HepG2 (cell line): Measurements from ENCODE around the gene FGD4. TPM values are rescaled to one million over a fixed set of nuclear protein-coding genes. Genes with fewer than 3 reads are reported as not detected.

Source experiments
- BATF2 ChIP-seq: sonication (generic); formaldehyde crosslinking; IDR thresholded peaks from 2 replicates; pipeline ENCODE4 v1.8.0; 2022; ENCODE audit warnings: mild to moderate bottlenecking, missing genetic modification reagents, moderate library complexity
- GTF3A ChIP-seq: sonication (generic); formaldehyde crosslinking; conservative IDR thresholded peaks from 2 replicates; pipeline ENCODE4 v1.4.0; 2020; ENCODE audit warnings: mild to moderate bottlenecking, missing genetic modification reagents
- HNRNPL ChIP-seq: fragments of 200-400 bp; formaldehyde crosslinking; IDR thresholded peaks from 2 replicates; pipeline ENCODE4 v1.6.1; 2017; ENCODE audit warnings: mild to moderate bottlenecking, low read depth, low read length
- MEF2D ChIP-seq: sonication (generic); formaldehyde crosslinking; IDR thresholded peaks from 2 replicates; pipeline ENCODE4 v1.5.1; 2020; ENCODE audit warnings: mild to moderate bottlenecking, missing genetic modification reagents
- NR3C1 ChIP-seq: sonication (generic); formaldehyde crosslinking; IDR thresholded peaks from 2 replicates; pipeline ENCODE4 v1.4.0; 2020; ENCODE audit warnings: missing genetic modification reagents
- PITX1 ChIP-seq: sonication (generic); formaldehyde crosslinking; IDR thresholded peaks from 2 replicates; pipeline ENCODE4 v1.5.1; 2020; ENCODE audit warnings: mild to moderate bottlenecking, missing genetic modification reagents
- PRPF4 ChIP-seq: fragments of 200-400 bp; formaldehyde crosslinking; IDR thresholded peaks from 2 replicates; pipeline ENCODE4 v1.6.1; 2016; ENCODE audit warnings: low read length, low read depth; ENCODE audit not compliant: poor library complexity, severe bottlenecking
- PTBP1 ChIP-seq: fragments of 200-400 bp; formaldehyde crosslinking; IDR thresholded peaks from 2 replicates; pipeline ENCODE4 v1.6.1; 2018; ENCODE audit warnings: low read length, low read depth; ENCODE audit not compliant: poor library complexity, severe bottlenecking
- SALL1 ChIP-seq: sonication (generic); formaldehyde crosslinking; IDR thresholded peaks from 2 replicates; pipeline ENCODE4 v1.8.0; 2022; ENCODE audit warnings: mild to moderate bottlenecking, missing genetic modification reagents
- ZFP36L1 ChIP-seq: sonication (generic); formaldehyde crosslinking; IDR thresholded peaks from 2 replicates; pipeline ENCODE4 v1.8.0; 2022; ENCODE audit warnings: mild to moderate bottlenecking, missing genetic modification reagents, moderate library complexity
- ZFP37 ChIP-seq: sonication (generic); formaldehyde crosslinking; IDR thresholded peaks from 2 replicates; pipeline ENCODE4 v1.4.0; 2020; ENCODE audit warnings: missing genetic modification reagents, borderline replicate concordance
- ZFY ChIP-seq: sonication (generic); formaldehyde crosslinking; IDR thresholded peaks from 2 replicates; pipeline ENCODE4 v1.4.0; 2020; ENCODE audit warnings: missing genetic modification reagents
- ZNF143 ChIP-seq: sonication (generic); formaldehyde crosslinking; IDR thresholded peaks from 2 replicates; pipeline ENCODE4 v1.4.0; 2020; ENCODE audit warnings: missing genetic modification reagents
- ZNF205 ChIP-seq: IDR thresholded peaks from 2 replicates; pipeline ENCODE4 v1.6.1; 2018; ENCODE audit warnings: missing biosample characterization, missing genetic modification reagents
- ZNF431 ChIP-seq: sonication (generic); formaldehyde crosslinking; IDR thresholded peaks from 2 replicates; pipeline ENCODE4 v1.9.0; 2022; ENCODE audit warnings: missing genetic modification reagents, low read depth, mild to moderate bottlenecking, borderline replicate concordance
- ZNF597 ChIP-seq: sonication (generic); formaldehyde crosslinking; IDR thresholded peaks from 2 replicates; pipeline ENCODE4 v1.5.0; 2020; ENCODE audit warnings: missing genetic modification reagents
- ZNF7 ChIP-seq: IDR thresholded peaks from 2 replicates; pipeline ENCODE4 v1.6.1; 2016; ENCODE audit warnings: missing biosample characterization, missing genetic modification reagents
- ZNF776 ChIP-seq: sonication (generic); formaldehyde crosslinking; IDR thresholded peaks from 2 replicates; pipeline ENCODE4 v1.4.0; 2020; ENCODE audit warnings: mild to moderate bottlenecking, missing genetic modification reagents
- polyA plus RNA-seq, 8 experiments: library from polyadenylated mRNA; depleted of rRNA in 3 of 8; stranded (reverse) in 7 of 8; unstranded in 1 of 8; fragments of >200 nt; fragmentation: Illumina TruSeq in 4 of 8; extraction: Trizol in 4 of 8; gene quantifications; 2 replicates each; pipeline versions ENCODE4 v1.2.1 to v1.2.3, GENCODE V29; 2011 to 2016; ENCODE audit warnings: low read depth in 4 of 8, missing spikeins in 1 of 8, mixed read lengths in 1 of 8; ENCODE audit not compliant: insufficient read depth in 1 of 8
- total RNA-seq, 5 experiments: library from RNA; depleted of rRNA; stranded (reverse); fragments of >200 nt; fragmentation: Illumina TruSeq; extraction: Trizol; gene quantifications; 2 replicates each; pipeline ENCODE4 v1.2.3, GENCODE V29; 2016; ENCODE audit warnings: low read depth in 1 of 5
- TF ChIP-seq, protein P1 (sequence below): sonication (generic); formaldehyde crosslinking; IDR thresholded peaks from 2 replicates; pipeline ENCODE4 v1.5.0; 2020; ENCODE audit warnings: missing genetic modification reagents
- TF ChIP-seq, protein P2 (sequence below): IDR thresholded peaks from 2 replicates; pipeline ENCODE4 v1.6.1; 2016; ENCODE audit warnings: missing compliant biosample characterization, missing genetic modification reagents, borderline replicate concordance
- TF ChIP-seq, protein P3 (sequence below): sonication (generic); formaldehyde crosslinking; IDR thresholded peaks from 2 replicates; pipeline ENCODE4 v1.5.1; 2020; ENCODE audit warnings: missing genetic modification reagents, mild to moderate bottlenecking, borderline replicate concordance
- TF ChIP-seq, protein P4 (sequence below): sonication (generic); formaldehyde crosslinking; IDR thresholded peaks from 2 replicates; pipeline ENCODE4 v1.9.0; 2021; ENCODE audit warnings: missing genetic modification reagents, mild to moderate bottlenecking, borderline replicate concordance
- TF ChIP-seq, protein P5 (sequence below): conservative IDR thresholded peaks from 2 replicates; pipeline ENCODE4 v1.6.1; 2018; ENCODE audit warnings: missing genetic modification reagents

FGD4 gene
- total and polyA plus RNA-seq, 2 of the 13 experiments (the other 11 are each of a cell fraction or from before 2014, with no cell fraction given), result 4.6 to 6.6 TPM

DNA sequence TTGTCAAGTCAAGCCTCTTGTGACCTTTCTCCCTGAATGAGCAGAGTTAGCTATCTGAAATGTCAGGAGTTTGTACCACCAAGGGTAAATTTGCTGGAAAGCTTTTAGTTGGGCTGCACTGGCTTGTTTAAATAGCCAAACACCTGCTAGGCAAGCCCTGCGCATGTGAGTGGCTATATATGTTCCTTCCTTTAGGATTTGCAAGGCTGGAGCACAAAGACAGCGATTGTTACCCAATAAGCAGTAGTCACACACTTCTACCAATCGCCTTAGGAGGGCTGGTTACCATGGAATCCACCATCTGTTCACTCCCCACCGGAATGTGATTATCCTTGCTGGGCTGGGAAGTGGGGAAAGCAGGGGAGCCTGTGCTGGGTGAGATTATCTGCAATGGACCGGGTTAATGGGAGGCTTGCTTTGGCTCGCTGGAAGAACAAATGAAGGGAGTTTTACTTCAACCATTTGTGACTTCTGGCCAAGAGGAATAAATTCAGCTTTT is 102.5 kb downstream of the FGD4 start (continued):
- no peak for TF ChIP-seq BATF2 (CRISPR knock-in tag)
- no peak for TF ChIP-seq PTBP1
- TF ChIP-seq ZNF205 (CRISPR knock-in tag), result peak; percentile 99
- TF ChIP-seq PRPF4, result no peak
- no peak for TF ChIP-seq ZNF7 (CRISPR knock-in tag)
- 0 out of 2 replicates have a peak, but pooled peaks have one; percentile 20 for TF ChIP-seq ZFP36L1 (CRISPR knock-in tag)
- TF ChIP-seq PITX1 (CRISPR knock-in tag), result peak; percentile 86
- no peak for TF ChIP-seq HNRNPL
- TF ChIP-seq, protein P1, sequence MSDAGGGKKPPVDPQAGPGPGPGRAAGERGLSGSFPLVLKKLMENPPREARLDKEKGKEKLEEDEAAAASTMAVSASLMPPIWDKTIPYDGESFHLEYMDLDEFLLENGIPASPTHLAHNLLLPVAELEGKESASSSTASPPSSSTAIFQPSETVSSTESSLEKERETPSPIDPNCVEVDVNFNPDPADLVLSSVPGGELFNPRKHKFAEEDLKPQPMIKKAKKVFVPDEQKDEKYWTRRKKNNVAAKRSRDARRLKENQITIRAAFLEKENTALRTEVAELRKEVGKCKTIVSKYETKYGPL (CRISPR knock-in tag), result no peak
- no peak for TF ChIP-seq ZFP37 (CRISPR knock-in tag)
- TF ChIP-seq SALL1, result peak; percentile 70
- TF ChIP-seq, protein P2, sequence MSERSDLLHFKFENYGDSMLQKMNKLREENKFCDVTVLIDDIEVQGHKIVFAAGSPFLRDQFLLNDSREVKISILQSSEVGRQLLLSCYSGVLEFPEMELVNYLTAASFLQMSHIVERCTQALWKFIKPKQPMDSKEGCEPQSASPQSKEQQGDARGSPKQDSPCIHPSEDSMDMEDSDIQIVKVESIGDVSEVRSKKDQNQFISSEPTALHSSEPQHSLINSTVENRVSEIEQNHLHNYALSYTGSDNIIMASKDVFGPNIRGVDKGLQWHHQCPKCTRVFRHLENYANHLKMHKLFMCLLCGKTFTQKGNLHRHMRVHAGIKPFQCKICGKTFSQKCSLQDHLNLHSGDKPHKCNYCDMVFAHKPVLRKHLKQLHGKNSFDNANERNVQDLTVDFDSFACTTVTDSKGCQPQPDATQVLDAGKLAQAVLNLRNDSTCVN (CRISPR knock-in tag), result no peak
- TF ChIP-seq, protein P3, sequence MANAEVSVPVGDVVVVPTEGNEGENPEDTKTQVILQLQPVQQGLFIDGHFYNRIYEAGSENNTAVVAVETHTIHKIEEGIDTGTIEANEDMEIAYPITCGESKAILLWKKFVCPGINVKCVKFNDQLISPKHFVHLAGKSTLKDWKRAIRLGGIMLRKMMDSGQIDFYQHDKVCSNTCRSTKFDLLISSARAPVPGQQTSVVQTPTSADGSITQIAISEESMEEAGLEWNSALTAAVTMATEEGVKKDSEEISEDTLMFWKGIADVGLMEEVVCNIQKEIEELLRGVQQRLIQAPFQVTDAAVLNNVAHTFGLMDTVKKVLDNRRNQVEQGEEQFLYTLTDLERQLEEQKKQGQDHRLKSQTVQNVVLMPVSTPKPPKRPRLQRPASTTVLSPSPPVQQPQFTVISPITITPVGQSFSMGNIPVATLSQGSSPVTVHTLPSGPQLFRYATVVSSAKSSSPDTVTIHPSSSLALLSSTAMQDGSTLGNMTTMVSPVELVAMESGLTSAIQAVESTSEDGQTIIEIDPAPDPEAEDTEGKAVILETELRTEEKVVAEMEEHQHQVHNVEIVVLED (CRISPR knock-in tag), result no peak
- TF ChIP-seq GTF3A (CRISPR knock-in tag), result no peak
- TF ChIP-seq, protein P4, sequence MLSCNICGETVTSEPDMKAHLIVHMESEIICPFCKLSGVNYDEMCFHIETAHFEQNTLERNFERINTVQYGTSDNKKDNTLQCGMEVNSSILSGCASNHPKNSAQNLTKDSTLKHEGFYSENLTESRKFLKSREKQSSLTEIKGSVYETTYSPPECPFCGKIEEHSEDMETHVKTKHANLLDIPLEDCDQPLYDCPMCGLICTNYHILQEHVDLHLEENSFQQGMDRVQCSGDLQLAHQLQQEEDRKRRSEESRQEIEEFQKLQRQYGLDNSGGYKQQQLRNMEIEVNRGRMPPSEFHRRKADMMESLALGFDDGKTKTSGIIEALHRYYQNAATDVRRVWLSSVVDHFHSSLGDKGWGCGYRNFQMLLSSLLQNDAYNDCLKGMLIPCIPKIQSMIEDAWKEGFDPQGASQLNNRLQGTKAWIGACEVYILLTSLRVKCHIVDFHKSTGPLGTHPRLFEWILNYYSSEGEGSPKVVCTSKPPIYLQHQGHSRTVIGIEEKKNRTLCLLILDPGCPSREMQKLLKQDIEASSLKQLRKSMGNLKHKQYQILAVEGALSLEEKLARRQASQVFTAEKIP (CRISPR knock-in tag), result no peak
- TF ChIP-seq ZNF597 (CRISPR knock-in tag), result no peak
- TF ChIP-seq ZFY (CRISPR knock-in tag), result no peak
- TF ChIP-seq ZNF431 (CRISPR knock-in tag), result no peak
- no peak for TF ChIP-seq NR3C1 (CRISPR knock-in tag)
- no peak for TF ChIP-seq ZNF143 (CRISPR knock-in tag)
- TF ChIP-seq MEF2D, result no peak
- no peak for TF ChIP-seq ZNF776
- TF ChIP-seq, protein P5, sequence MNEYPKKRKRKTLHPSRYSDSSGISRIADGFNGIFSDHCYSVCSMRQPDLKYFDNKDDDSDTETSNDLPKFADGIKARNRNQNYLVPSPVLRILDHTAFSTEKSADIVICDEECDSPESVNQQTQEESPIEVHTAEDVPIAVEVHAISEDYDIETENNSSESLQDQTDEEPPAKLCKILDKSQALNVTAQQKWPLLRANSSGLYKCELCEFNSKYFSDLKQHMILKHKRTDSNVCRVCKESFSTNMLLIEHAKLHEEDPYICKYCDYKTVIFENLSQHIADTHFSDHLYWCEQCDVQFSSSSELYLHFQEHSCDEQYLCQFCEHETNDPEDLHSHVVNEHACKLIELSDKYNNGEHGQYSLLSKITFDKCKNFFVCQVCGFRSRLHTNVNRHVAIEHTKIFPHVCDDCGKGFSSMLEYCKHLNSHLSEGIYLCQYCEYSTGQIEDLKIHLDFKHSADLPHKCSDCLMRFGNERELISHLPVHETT (CRISPR knock-in tag), result no peak
